CD8-positive, alpha-beta memory T cell (primary cell): Measurements from ENCODE around the gene ROM1. TPM values are rescaled to one million over a fixed set of nuclear protein-coding genes. Genes with fewer than 3 reads are reported as not detected.

ENCODE experiments used
- polyA plus RNA-seq: library from polyadenylated mRNA; unstranded; fragments of 300-500 nt; fragmentation: Illumina TruSeq; gene quantifications from one replicate; pipeline ENCODE4 v1.2.3, GENCODE V29; 2021
- total RNA-seq, 2 experiments: library from RNA; stranded (reverse); gene quantifications; one replicate each; pipeline ENCODE4 v1.2.3, GENCODE V29; 2021

ROM1 gene
- total and polyA plus RNA-seq, 3 experiments from 2014 or later, result 1.7 to 5.3 (median 4.9) TPM

Other genes starting within 250 kb of the ROM1 start
- gene SCGB1A1, start 194.2 kb upstream of the ROM1 start, total RNA-seq, result not detected
- not detected for gene SCGB1A1, start 194.2 kb upstream of the ROM1 start, polyA plus RNA-seq
- gene AHNAK, start 66.5 kb upstream of the ROM1 start, total RNA-seq, result 100 to 1,000 TPM; 187 to 193 TPM
- gene AHNAK, start 66.5 kb upstream of the ROM1 start, polyA plus RNA-seq, result 125 TPM
- 1,000 to 10,000 TPM; 1,800 to 1,846 TPM for gene EEF1G, start 39.4 kb upstream of the ROM1 start, total RNA-seq
- gene EEF1G, start 39.4 kb upstream of the ROM1 start, polyA plus RNA-seq, result 1,157 TPM
- gene TUT1, start 21.7 kb upstream of the ROM1 start, total RNA-seq, result 10 to 100 TPM; 30.8 to 32.7 TPM
- 13.7 TPM for gene TUT1, start 21.7 kb upstream of the ROM1 start, polyA plus RNA-seq
- gene MTA2, start 11.4 kb upstream of the ROM1 start, total RNA-seq, result 100 to 1,000 TPM; 248 to 263 TPM
- gene MTA2, start 11.4 kb upstream of the ROM1 start, polyA plus RNA-seq, result 37.4 TPM
- 100 to 1,000 TPM; 133 to 134 TPM for gene EML3, start 482 bp upstream of the ROM1 start, total RNA-seq
- gene EML3, start 482 bp upstream of the ROM1 start, polyA plus RNA-seq, result 22.9 TPM
- gene B3GAT3, start 8.7 kb downstream of the ROM1 start, total RNA-seq, result 10 to 100 TPM; 67.4 to 68.2 TPM
- 48.9 TPM for gene B3GAT3, start 8.7 kb downstream of the ROM1 start, polyA plus RNA-seq
- gene GANAB, start 33.4 kb downstream of the ROM1 start, total RNA-seq, result 100 to 1,000 TPM; 213 to 219 TPM
- 164 TPM for gene GANAB, start 33.4 kb downstream of the ROM1 start, polyA plus RNA-seq
- 10 to 100 TPM; 41.3 to 45.9 TPM for gene INTS5, start 40.0 kb downstream of the ROM1 start, total RNA-seq
- 45.2 TPM for gene INTS5, start 40.0 kb downstream of the ROM1 start, polyA plus RNA-seq
- 100 to 1,000 TPM; 178 to 182 TPM for gene C11orf98, start 52.0 kb downstream of the ROM1 start, total RNA-seq
- 118 TPM for gene C11orf98, start 52.0 kb downstream of the ROM1 start, polyA plus RNA-seq
- 10 to 100 TPM; 43.1 to 48.3 TPM for gene CSKMT, start 52.1 kb downstream of the ROM1 start, total RNA-seq
- gene CSKMT, start 52.1 kb downstream of the ROM1 start, polyA plus RNA-seq, result 3.6 TPM
- 1 to 10 TPM; 7.1 to 7.5 TPM for gene UQCC3, start 58.4 kb downstream of the ROM1 start, total RNA-seq
- 11.2 TPM for gene UQCC3, start 58.4 kb downstream of the ROM1 start, polyA plus RNA-seq
- gene LBHD1, start 59.0 kb downstream of the ROM1 start, total RNA-seq, result 10 to 100 TPM; 22.6 to 22.9 TPM
- gene LBHD1, start 59.0 kb downstream of the ROM1 start, polyA plus RNA-seq, result 7.6 TPM
- gene UBXN1, start 65.8 kb downstream of the ROM1 start, total RNA-seq, result 100 to 1,000 TPM; 142 to 143 TPM
- 164 TPM for gene UBXN1, start 65.8 kb downstream of the ROM1 start, polyA plus RNA-seq
- gene LRRN4CL, start 76.3 kb downstream of the ROM1 start, total RNA-seq, result under 1 TPM; 0.11 to 0.22 TPM
- gene LRRN4CL, start 76.3 kb downstream of the ROM1 start, polyA plus RNA-seq, result not detected
- gene BSCL2, start 94.2 kb downstream of the ROM1 start, total RNA-seq, result 10 to 100 TPM; 32.9 to 33.3 TPM
- 48.8 TPM for gene BSCL2, start 94.2 kb downstream of the ROM1 start, polyA plus RNA-seq
- gene GNG3, start 94.4 kb downstream of the ROM1 start, total RNA-seq, result not detected
- 0.36 TPM for gene GNG3, start 94.4 kb downstream of the ROM1 start, polyA plus RNA-seq
- 10 to 100 TPM; 58.7 to 64.3 TPM for gene HNRNPUL2, start 114.2 kb downstream of the ROM1 start, total RNA-seq
- 3.3 TPM for gene HNRNPUL2, start 114.2 kb downstream of the ROM1 start, polyA plus RNA-seq
- 10 to 100 TPM; 36.7 to 37.2 TPM for gene TTC9C, start 115.2 kb downstream of the ROM1 start, total RNA-seq
- 22.2 TPM for gene TTC9C, start 115.2 kb downstream of the ROM1 start, polyA plus RNA-seq
- gene ZBTB3, start 140.9 kb downstream of the ROM1 start, total RNA-seq, result 10 to 100 TPM in 1 of 2 experiments, 1 to 10 TPM in 1; 9.4 to 11.6 TPM
- 3.5 TPM for gene ZBTB3, start 140.9 kb downstream of the ROM1 start, polyA plus RNA-seq
- 100 to 1,000 TPM; 151 to 160 TPM for gene POLR2G, start 148.3 kb downstream of the ROM1 start, total RNA-seq
- gene POLR2G, start 148.3 kb downstream of the ROM1 start, polyA plus RNA-seq, result 272 TPM
- gene TAF6L, start 158.1 kb downstream of the ROM1 start, total RNA-seq, result 10 to 100 TPM; 21.8 to 24.1 TPM
- gene TAF6L, start 158.1 kb downstream of the ROM1 start, polyA plus RNA-seq, result 9.6 TPM
- 10 to 100 TPM; 46.4 to 49.2 TPM for gene TMEM179B, start 174.1 kb downstream of the ROM1 start, total RNA-seq
- gene TMEM179B, start 174.1 kb downstream of the ROM1 start, polyA plus RNA-seq, result 135 TPM
- gene TMEM223, start 178.7 kb downstream of the ROM1 start, total RNA-seq, result 10 to 100 TPM; 13.0 to 14.6 TPM
- gene TMEM223, start 178.7 kb downstream of the ROM1 start, polyA plus RNA-seq, result 56.0 TPM
- 100 to 1,000 TPM; 112 to 126 TPM for gene NXF1, start 192.2 kb downstream of the ROM1 start, total RNA-seq
- gene NXF1, start 192.2 kb downstream of the ROM1 start, polyA plus RNA-seq, result 81.2 TPM
- gene STX5, start 218.8 kb downstream of the ROM1 start, total RNA-seq, result 10 to 100 TPM; 34.7 to 35.3 TPM
- 37.2 TPM for gene STX5, start 218.8 kb downstream of the ROM1 start, polyA plus RNA-seq
- gene TEX54, start 219.6 kb downstream of the ROM1 start, total RNA-seq, result under 1 TPM in 1 of 2 experiments, not detected in 1; 0.50 TPM
- 0.66 TPM for gene TEX54, start 219.6 kb downstream of the ROM1 start, polyA plus RNA-seq
- 100 to 1,000 TPM; 124 to 131 TPM for gene WDR74, start 226.3 kb downstream of the ROM1 start, total RNA-seq
- gene WDR74, start 226.3 kb downstream of the ROM1 start, polyA plus RNA-seq, result 42.4 TPM